NCI-H2081 (cell line): ENCODE data around the gene STXBP6.
A peak's percentile ranks its signal among the peaks of the same experiment; 100 is the strongest.

Experiments used
- DNase-seq, 2 experiments: peaks; one replicate each; lab custom pipeline; 2025; lab: John Stamatoyannopoulos, UW

The STXBP6 gene

GRCh38 chr14:24885410-24885913, 164.5 kb downstream of the STXBP6 start:
- no peak for DNase-seq

- no peak for DNase-seq
These were observed 166.4 kb downstream of the STXBP6 start for GRCh38 chr14:24883576-24883975.

GRCh38 chr14:24881116-24881893, 168.6 kb downstream of the STXBP6 start:
- no peak for DNase-seq

GRCh38 chr14:24880689-24881088, 169.3 kb downstream of the STXBP6 start:
- no peak for DNase-seq

GRCh38 chr14:24879661-24880386, 170.1 kb downstream of the STXBP6 start:
- no peak for DNase-seq

- no peak for DNase-seq
These were observed 173.0 kb downstream of the STXBP6 start for GRCh38 chr14:24876996-24877395.

- no peak for DNase-seq
These were observed 173.7 kb downstream of the STXBP6 start for GRCh38 chr14:24875991-24876878.

GRCh38 chr14:24875203-24875838, 174.6 kb downstream of the STXBP6 start:
- no peak for DNase-seq

- DNase-seq, result no peak
These were observed 175.3 kb downstream of the STXBP6 start for GRCh38 chr14:24874514-24875202.

GRCh38 chr14:24873551-24873950, 176.4 kb downstream of the STXBP6 start:
- DNase-seq, result no peak

- no peak for DNase-seq
These were observed 178.8 kb downstream of the STXBP6 start for GRCh38 chr14:24870949-24871701.

GRCh38 chr14:24868389-24868788, 181.6 kb downstream of the STXBP6 start:
- no peak for DNase-seq

GRCh38 chr14:24866067-24866639, 183.8 kb downstream of the STXBP6 start:
- DNase-seq, result no peak

GRCh38 chr14:24863968-24864684, 185.8 kb downstream of the STXBP6 start:
- DNase-seq, result peak in 1 of 2 experiments; percentile 3

- DNase-seq, result no peak
These were observed 188.8 kb downstream of the STXBP6 start for GRCh38 chr14:24861083-24861630.

GRCh38 chr14:24859559-24859958, 190.4 kb downstream of the STXBP6 start:
- DNase-seq, result no peak

- no peak for DNase-seq
These were observed 191.3 kb downstream of the STXBP6 start for GRCh38 chr14:24858684-24859083.

- no peak for DNase-seq
These were observed 191.9 kb downstream of the STXBP6 start for GRCh38 chr14:24858052-24858451.

- DNase-seq, result peak; percentile 62 to 86
These were observed 192.7 kb downstream of the STXBP6 start for GRCh38 chr14:24857277-24857676.
